Sigmoid colon (tissue), 3 donors: ENCODE measurements around the gene UBR3.

Experiments used
- CTCF ChIP-seq, 4 experiments: fragments of 450-650 bp in 3 of 4; fragments of 200-600 bp in 1 of 4; IDR thresholded peaks; one replicate each; pipeline ENCODE4 v1.5.1; 2016 to 2019; ENCODE audit warnings: antibody characterized with exemption in 4 of 4, mild to moderate bottlenecking in 3 of 4, moderate library complexity in 2 of 4
- POLR2A ChIP-seq, 2 donors: fragments of 450-650 bp; IDR thresholded peaks; one replicate each; pipeline ENCODE4 v1.6.1; 2016; ENCODE audit warnings: antibody characterized with exemption in 2 of 2, mild to moderate bottlenecking in 2 of 2, moderate library complexity in 2 of 2

GRCh38 chr2:169946546-169946945 lies 119.3 kb downstream of the UBR3 start:
- TF ChIP-seq CTCF (IDR thresholded peaks at IDR 0.05) (no peak), POLR2A (IDR thresholded peaks at IDR 0.05) (no peak)
